LoVo (cell line): ENCODE data around the gene RAB22A.
A peak's percentile ranks its signal among the peaks of the same experiment; 100 is the strongest.

ENCODE experiments used
- DNase-seq: peaks from one replicate; pipeline ENCODE4 v3.0.0-alpha.2; 2016; ENCODE audit warnings: low spot score

Gene RAB22A, protein sequence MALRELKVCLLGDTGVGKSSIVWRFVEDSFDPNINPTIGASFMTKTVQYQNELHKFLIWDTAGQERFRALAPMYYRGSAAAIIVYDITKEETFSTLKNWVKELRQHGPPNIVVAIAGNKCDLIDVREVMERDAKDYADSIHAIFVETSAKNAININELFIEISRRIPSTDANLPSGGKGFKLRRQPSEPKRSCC

DNA sequence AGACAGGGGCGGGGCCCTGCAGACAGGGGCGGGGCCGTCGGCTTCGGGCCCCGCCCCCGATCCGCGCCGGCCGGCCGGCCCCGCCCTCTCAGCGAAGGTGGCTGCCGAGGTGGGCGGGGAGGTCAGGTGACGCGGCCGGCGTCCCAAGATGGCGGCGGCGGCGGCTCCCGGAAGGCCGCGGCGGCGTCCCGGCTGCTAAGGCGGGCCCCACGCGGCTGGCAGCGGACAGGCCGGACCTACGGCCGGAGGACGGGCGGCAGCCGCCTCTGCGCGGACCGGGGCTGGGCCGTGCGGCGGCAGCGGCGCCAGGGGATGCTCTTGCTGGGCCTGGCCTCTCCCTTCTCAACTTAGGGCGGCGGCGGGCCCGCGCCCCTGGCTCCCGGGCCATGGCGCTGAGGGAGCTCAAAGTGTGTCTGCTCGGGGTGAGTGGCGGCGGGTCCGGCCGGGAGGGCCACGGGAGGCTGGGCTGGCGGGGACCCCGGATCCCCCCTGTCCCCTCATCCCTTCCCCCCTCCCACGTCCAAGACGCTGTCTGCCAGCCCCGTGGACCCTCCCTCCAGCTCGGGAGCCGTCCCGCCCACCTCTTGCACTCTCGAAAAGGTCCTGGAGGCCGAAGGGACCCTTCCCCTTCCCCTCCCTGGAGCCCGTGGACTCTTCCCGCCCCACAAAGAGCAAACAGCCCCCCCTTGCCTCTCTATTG is at the start of gene RAB22A:
Gene RAB22A, plus strand, starts transcription at position 125 of the 700 bp plus-strand sequence. Its CDS starts 262 bp downstream, at position 387.
- DNase-seq: peak; percentile 88

DNA sequence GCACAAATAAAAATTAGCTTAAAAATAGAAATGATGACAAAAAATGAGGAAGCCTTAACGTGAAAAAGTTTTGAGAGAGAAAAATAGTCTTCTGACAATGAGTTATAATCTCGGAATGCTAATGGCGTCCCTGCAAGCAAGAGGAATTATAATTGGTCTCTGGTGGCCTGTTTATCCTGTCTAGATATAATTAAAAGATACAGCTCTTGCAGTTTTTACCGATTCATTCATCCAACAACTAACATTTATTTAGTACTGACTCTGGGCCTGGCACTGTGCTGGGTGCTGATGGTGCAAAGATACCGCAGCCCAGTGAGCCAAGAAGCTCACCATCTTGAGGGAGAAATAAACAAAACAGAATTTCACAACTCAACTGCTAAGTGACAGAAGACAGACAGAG is 49.5 kb upstream of the RAB22A start:
- no peak for DNase-seq

DNA sequence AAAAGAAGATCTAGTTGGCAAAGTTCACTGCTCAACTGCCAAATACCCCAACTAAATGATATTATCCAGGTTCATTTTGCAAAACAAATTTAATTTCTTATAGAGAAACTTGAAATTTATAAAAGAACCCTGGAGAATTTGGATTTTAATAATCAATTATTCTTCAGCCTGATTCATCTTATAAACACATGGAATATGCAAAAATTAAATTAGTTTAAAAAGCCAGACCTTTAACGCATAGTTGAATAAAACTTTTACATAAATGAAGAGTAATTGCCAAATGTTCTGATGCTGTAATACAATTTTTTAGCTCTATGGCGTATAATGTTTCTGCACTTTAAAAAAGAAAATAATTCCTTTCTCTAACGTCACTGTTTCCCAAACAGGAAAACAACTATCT is 47.9 kb upstream of the RAB22A start:
- DNase-seq: no peak

DNA sequence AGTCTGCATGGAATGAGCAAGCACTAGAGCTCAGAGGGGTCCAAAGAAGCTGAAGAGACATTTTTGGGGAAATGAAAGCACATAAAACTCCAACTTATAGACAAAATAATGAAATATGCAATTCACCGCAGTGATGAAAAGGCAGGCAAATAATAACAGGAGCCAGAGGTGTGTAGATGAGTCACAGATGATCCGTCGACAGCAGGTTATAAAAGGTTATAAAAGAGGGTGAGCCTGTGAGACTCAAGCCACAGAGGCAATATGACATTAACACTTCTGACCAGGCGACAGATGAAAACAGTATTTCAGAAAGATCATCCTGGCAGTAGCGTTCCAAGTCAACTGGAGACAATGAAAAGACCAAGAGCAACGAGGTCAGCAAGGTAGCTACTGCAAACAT is 45.2 kb upstream of the RAB22A start:
- peak; percentile 59 for DNase-seq

DNA sequence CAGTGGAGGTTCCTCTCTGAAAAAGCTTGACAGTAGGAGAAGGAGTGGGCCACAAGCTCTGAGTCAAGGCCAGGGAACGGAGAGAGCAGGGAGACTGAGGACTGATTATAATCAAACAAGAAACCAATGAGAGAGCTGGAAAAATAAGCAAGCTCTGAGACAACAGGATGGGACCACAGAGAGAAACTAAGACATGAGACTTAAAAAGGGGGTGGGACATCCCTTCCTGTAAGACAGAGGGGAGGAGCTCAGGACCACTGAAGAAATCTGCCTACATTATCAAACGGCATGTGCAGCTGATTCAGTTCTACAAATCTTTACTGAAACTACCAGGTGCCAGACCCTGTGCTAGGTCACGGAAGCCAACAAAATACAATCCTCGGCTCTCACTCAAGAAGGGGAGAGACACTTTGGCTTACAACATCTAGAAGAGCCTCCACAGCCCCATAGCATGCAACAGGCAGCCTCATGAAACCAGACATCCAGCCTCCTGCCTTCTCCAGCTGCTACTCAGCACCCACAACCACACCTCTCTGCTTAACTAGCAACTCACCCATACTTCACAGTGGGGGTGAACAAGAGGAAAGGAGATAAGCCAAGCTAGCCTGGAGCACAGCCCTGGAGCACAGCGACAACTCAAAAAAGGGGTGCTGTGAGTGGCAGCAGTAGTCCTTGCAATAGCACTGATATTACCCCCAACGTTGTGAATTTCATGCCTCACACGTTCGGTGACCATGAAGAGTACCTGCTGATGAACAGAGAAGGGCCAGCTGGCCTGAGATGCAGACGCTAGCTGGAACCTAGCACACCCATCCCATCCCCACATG is 41.9 kb upstream of the RAB22A start:
- no peak for DNase-seq

DNA sequence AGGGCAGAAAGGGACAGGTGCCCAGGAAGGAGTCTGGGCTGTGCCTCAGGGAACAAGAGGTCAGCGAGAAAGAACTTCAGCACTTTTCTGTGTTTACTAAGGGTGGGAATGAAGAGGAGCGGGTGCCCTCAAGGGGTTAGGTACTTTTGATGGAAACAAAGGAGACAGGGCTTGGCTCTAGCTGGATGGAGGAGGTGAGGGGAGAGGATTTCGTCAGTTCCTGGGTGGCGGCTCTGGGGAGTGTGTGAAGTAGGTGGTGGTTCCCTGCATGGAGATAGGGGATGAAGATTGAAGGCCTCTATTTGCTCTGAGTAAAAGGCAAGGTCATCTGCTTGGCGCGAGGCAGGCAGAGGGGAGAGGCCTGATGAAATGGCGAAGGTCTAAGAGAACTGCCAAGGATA is 41.1 kb upstream of the RAB22A start:
- peak; percentile 52 for DNase-seq

DNA sequence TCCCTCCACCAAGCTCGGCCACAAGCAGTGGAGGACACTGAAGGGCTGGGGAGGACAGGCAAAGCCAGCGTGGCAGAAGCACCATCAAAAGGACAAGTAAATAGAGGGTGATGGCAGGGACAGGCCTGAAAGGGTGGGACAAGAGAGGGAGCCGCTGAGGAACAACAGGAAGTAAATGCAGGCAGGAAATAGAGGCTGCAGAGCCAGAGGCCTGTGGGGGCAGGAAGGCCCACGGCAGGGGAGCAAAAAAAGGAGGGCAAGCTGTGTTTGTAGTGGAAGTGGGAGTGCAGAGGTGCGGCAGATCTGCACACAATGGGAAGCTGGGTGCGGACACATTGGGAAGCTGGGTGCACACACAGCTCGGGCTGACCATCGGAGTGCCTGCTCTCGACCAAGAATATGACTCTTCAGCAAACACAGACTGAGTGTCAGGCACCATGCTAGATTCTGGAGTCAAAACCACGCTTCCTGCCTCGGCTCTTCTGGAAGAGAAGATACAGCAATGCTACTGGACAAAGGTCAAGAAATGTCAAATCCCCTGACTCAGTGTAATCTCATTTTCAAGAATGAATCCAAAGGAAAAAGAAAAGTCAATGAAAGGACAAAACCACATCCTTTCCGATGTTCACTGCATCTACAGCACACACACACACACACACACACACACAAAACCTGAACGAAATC is 40.4 kb upstream of the RAB22A start:
- DNase-seq: no peak

DNA sequence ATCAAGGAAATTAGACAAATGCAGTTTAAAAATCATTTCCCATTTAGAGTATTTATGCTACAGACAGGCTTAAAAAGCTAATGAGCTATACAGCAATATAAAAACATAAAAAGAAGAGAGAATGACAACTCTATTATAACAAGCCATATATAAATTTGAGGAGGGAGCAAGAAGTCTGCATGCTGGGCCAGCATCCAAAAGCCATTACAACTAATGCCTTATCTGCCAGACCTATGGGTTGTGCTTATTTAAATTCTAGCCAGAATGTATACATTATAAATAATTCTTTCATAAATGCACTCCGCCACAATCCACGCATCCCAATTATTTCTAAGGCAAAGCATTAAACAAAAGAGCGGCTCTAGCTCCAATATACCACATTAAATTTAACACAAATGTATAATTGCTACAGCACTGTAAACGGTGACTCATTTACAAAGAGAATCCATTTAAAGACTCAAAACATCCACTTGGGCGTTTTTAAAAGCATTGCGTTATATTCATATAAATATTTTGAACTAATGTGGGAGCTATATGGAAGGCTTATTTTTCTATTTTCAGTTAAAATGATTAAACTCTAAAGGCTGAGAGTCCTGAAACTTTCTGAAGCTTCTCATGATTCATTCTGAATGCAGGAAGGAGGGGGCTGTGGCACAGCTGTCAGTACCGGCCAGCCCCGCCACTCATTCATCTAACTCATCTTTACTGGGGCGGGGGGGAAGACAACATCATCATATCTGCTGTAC is 37.7 kb upstream of the RAB22A start:
- DNase-seq: no peak

DNA sequence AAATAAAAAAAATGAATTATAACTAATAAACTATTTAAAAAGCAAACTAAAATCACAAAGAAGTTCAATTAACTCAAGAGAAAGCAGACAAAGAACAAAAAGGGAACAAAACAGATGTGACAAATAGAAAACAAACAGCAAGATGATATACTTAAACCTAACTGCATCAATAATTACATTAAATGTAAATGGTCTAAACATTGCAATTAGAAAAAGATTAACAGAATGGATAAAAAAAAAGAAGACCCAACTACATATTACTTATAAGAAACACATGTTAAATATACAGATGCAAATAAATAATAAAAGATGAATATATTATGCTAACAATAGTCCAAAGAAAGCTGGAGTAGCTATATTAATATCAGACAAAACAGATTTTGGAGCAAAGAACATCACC is 35.1 kb upstream of the RAB22A start:
- no peak for DNase-seq

DNA sequence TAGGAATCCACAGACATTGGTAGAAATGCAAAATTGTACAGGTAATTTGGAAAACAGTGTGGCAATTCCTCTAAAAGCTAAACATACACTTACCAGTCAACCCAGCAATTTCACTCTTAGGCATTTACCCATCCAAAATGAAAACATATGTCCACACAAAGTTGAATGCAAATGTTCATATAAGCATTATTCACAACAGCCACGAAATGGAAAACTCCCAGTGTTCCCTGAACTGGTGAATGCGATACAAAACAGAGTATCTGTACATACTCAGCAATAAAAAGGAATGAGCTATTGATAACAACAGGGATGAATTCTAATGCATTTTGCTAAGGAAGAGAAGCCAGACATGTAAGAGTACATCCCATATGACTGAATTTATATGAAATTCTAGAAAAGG is 32.4 kb upstream of the RAB22A start:
- no peak for DNase-seq

DNA sequence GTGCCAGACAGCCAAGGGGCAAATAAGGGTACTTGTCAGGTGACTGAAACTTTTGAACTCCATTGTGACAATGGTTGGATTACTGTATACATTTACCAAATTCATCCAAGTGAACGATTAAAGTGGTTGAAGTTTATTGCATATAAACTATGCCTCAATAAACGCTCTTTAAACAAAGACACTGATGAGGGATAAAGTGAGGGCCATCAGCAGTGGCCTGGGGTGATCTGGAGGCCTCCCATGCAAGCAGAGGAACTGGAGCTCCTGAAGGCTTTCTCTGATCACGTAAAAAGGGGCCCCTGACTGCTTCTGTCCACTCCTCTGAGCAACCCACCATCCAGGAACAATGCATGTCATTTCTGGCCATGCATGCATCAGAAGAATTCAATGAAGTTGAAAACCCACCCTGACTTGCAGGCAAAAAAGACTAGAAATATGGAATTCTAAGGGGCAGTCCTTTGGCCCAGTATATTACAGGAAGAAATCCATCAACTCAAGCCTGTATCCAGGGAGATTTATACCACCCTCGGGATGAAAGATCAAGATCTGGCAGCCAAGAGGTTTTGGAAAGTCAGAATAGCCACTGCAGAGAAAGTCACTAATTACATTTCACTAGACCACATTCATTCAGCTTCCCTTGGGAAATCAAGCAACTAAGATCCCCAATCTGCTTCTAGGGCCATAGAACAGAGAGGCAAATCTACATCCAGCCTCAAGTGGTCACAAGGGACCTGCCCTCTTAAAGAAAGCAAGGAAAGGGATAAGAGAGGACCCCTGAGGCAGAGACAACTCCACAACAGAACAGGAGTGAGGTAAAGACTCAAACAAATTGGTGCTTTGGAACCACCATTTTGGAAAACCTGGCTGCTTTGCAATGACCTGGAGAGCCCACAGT is 31.7 kb upstream of the RAB22A start:
- DNase-seq: no peak

DNA sequence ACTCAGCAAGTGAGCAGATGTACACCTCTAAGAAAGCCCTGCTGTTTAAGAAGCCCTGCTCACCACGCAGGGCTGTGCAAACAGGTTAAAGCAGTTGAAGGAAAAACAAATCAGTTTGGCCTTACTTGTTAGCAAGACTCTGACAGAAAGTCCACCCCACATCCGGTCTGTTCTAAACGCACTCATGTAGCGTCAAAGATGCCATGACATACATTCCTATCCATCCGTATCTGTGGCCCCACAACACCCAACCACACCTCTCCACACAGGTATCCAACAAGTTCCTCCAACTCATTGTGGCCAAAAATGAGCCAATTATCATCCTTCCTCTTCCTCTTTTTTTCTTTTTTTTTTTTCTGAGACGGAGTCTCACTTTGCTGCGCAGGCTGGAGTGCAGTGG is 22.8 kb upstream of the RAB22A start:
- no peak for DNase-seq

DNA sequence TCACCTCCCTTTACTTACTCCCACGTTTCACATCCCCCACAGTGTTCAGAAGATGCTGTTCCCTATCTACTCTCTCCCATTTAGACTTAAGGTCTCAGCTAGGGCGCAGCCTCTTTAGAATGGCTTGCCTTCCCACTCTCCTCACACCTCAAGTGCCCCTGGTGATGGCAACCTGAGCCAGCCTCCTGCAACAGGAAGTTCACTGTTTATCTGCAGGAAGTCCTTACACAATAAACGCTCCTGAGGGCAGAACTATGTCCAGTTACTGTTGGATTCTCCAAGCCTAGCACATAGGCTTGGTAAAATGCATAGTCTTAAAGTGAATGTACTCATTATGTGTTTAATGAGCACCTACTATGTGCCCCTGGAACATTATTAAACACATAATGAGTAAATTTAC is 21.9 kb upstream of the RAB22A start:
- DNase-seq: no peak

DNA sequence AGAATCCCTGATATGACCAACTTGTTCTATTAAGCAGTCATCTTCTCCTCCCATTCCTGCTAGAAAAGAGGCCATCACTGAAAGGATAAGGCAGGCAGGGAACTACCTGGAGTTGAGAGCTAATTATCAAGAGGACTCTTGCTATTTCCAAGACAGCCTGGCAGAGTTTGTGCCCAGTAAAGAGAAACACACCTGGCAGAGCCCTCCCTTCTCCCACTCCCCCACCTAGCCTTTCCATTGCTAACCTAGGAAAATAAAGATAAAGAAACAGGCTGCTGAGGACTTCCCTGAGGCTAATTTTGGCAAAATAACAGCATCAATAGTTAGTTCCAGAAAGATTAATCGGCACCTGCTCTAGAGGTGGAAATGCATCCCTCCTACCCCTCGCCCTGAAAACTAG is 20.4 kb upstream of the RAB22A start:
- DNase-seq: no peak

DNA sequence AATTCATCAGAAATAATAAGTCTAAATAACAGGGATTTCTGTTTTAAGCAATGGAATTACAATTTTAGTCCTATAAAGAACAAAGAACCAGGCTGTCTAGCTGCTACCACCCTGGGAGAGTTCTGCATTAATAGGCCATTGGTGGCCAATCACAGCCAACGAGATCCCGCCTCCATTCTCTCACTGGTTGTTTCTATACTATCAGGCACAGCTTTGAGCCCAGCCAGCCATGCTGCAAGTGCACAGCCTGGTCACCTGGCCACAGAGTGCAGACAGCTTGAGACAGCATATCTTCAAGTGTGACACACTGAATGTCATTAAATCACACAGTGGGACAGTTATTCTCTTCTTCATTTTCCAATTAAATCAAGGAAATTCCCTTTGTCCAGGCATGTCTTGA is 16.1 kb upstream of the RAB22A start:
- no peak for DNase-seq

DNA sequence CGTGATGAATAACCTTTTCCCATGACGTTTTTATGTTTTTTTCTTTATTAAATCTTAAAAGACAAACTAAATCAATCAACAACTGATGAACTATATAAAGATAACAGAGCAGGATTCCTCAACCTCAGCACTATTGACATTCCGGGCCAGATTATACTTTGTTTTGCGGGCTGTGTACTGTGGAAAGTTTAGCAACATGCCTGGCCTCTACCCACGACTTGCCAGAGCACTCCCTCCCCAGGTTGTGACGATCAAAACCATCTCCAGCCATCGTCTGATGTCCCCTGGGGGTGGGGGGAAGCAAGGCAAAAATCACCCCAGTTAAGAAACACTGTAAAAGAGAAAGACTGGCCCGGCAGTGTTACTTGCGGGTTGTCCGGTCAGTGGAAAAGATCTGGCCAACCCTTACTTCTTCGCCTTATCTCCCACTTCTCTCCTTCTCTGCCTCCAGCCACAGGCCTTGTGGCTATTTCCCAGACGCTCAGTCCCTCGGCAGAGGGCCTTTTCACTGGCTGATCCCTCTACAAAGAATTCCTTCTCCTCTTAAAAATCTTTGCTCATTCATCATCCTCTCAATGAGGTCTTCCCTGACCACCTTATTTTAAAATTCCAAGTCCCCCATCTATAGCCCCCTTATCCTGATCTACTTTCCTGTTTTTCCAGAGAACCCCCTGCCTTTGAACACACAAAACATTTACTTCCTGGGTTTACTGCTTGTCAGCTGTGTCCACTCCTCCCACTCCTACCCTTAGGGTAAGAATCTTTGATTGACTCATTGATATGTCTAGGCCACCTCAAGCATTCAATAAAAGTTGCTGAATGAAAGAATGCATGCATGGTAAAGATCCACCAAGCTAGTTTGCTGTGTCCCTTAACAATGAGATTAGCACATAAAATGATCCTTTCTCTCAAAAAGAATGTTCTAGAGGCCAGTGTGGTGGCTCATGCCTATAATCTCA is 14.7 kb upstream of the RAB22A start:
- DNase-seq: no peak

DNA sequence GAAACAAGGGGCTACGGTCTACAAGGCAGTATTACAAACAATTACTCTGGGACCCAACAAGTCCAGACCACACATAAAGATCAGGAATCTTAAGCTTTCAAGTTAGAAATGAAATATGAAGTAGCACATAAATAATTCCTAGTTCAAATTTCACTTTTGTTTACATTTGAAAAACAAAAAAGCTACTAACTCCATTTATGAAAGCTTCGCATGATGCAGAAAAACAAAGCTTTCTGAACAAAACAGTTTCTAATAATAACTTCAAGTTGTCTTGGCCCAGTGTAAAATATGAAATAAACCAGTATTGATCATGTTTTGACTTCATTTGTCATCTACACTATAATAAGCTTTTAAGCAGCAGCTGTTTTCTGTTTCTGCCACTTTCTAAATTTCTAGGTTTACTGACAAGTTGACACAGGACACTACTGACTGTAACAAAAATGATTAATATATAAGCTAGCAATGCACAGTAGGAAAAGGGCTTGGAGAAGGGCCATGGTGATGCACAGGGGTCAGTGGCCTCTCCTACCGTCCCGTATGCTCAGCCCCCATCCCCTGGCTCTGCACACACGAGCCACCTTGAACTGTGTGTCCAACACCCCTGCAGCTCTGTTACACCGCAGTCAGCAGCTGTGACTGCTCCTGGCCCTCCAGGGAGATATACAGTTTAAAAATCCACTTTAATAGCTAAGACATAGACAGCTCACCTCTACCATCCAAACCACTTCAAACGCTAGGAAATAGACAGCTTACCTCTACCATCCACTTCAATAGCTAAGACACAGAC is 13.3 kb upstream of the RAB22A start:
- no peak for DNase-seq

DNA sequence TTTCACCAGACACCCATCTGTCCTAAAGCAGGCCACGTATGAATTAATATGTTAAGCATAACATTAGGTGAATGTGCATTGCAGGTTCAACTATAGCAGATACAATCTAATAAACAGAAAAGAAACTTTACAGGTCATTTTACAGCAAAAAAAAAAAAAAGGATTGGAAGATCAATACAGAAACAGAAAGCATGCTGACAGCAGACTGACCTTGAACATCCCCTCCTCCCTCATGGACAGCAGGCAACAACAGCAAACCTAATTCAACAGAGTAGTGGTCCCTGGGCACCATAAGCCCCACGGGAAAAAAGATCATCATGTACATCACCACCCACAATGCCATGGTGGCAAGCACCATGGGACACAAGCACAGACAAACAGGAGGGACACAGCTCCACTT is 12.1 kb upstream of the RAB22A start:
- DNase-seq: no peak

DNA sequence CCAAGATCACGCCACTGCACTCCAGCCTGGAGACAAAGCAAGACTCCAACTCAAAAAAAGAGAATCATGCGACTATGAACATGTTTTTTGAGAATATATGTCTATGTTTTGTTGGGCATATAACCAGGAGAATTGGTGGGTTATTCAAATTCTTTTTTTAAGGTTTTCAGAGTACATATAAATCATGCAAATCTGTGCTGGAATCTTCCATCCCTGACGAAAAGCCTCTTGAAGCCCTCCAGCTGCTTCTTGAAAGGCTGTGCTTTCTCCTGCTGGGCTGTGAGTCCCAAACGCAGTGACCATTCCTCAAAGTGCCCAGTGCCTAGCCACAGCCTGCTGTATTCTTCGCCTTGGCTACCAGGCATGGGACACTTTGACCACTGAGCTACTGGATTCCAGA is 9.2 kb upstream of the RAB22A start:
- DNase-seq: no peak
